ENCODE data around the gene AMOTL1.

AMOTL1 gene

DNA sequence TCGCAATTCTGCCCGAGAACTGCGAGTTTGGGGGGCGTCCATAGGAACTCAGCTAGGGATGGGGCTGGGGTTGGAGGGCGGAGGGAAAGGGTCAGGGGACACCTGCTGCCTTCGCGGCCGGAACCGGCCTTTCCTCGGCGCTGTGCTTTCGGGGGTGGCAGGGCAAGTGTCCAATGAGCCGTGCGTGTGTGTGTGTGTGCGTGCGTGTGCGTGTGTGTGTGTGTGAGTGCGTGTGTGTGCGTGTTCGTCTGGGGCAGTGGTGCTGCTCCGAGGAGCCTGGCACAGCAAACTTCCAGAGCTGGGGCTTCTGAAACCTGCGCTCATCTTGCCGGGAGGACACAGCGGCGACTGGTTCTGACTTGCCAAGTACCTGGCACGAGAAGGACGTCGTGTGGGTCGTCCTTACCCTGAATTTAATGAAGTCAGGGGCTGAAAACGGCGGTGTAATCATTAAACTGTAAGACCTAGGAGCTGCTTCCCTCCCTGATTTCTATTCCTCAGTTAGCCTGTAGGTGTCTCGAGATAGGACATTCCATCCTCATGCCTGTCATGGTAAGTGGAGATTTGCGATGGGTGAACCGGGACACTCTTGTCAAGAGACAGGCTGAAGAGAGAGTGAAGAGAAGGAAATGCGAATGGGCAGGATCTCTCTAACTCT lies 27.0 kb upstream of the AMOTL1 start:
- DNase-seq = peak; percentile 83 to 86

DNA sequence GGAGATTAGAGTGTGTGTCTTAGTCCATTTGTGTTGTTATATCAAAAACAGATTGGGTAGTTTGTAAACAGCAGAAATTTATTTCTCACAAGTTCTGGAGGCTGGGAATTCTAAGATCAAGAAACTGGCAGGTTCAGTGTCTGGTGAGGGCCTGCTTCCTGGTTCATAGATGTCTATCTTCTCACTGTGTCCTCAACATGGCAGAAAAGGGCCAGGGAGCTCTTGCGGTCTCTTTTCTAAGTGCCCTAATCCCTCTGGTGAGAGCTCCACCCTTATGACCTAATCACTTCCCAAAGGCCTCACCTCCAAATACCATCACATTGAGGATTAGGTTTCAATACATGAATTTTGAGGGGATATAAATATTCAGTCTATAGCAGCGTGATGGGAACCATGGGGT lies 25.5 kb upstream of the AMOTL1 start:
- DNase-seq = no peak

DNA sequence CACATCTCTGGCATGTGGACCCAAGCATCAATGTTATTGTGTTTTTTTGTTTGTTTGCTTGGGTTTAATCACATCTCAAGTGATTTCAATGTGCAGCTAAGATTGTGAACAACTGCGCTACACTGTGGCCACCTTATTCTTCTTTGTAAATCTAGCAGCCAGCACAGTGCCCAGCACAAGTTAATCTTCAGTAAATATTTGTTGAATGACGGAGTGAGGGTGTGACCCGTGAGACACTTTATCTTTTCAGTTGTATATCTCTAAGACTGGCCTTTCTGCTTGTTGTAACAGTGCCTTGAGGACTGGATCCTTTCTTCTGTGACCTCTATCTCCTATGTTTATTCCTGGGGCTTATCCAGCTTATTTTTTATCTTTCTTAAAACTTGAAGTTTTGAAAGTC lies 21.4 kb upstream of the AMOTL1 start:
- no peak for DNase-seq

DNA sequence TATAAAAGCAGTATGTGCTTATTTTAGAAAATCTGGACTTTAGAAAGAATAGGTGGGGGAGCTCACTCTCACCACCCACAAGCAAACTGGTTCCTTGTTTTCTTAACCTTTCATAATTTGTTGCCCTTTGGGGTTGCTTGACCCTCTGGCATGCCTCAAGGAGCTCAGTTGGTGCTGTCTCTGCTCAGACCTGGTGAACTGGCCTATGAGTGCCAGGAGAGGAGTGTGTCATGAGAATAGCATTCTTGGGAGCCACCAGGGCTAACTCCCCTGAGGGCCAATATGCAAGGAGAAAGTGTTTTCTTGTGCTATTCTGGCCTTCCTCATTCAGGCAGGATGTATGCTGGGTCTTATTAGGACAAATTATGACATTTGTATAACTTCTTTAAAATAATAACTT lies 21.0 kb upstream of the AMOTL1 start:
- DNase-seq = no peak

DNA sequence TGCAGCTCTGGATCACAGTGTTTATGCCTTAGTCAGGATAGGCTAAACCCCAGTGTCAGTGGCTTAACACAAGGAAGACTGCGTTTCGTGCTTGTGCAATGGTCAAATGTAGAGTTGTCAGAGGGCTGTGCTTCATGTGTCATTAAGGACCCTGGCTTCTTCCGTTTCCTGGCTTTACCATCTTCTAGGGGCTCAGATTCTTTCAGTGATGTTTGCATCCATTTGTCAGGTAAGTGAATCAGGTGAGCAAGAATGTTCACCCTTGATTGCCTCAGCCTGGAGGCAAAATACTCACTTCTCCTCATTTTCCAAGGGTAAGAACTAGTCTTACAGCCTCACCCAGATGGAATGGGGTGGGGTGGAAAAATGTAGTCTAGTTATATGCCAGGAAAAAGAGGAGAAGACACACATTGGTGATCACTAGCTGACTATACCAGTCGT lies 20.5 kb upstream of the AMOTL1 start:
- DNase-seq = no peak

DNA sequence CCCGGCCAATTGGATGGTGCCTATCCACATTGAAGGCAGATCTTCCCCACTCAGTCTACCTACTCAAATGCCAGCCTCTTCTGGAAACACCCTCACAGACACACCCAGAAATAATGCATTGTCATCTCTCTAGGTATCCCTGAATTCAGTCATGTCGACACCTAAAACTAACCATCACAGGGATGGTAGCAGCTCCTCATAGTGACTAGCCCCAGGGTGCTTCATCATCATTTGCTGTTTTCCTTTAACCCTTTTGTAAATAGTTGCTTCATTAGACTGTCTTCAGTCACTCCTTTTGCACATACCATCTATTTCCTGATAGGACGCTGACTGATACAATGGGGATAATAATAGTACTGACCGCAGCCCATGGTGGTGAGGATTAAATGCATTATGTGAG lies 18.8 kb upstream of the AMOTL1 start:
- no peak for DNase-seq

DNA sequence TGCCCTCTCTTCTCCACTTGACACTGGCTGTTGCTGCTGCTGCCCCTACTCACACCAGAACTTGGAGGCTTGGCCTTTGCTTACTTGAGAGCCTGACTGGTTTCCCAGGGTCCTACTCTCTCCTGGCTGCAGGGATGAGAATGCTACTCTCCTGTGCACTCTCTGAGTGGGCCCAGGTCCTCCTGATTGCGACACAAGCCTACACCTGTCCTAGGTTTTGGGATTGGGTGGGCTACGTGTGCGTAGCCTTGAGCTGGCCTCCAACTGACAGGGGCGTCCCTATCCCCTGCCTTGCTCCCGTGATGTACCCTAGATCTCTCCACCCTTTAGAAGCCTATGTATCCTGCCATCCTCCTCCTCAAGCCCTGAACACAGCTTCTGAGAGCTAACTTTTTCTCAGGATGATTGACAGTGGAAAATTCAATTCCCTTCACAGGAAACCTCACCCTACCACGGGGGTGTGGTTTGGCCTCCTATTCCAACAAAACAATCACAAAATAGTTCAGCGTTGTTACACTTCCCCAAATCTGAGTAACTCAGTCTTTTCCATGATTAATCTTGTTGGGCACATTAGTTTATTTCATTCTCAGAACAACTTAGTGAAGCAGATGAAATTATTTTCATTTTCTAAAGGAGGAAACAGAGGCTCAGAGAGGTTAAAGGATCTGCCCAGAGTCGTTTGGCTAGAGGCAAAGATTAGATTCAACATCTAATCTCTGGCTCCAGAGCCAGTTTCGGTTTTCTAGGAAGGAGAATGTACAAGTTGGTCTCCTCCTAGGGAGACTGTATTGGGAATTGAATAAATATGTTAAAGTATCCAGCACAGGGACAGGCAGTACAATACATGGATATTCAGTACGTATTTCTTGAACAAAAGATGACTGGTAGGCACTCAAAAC lies 17.6 kb upstream of the AMOTL1 start:
- DNase-seq = no peak

DNA sequence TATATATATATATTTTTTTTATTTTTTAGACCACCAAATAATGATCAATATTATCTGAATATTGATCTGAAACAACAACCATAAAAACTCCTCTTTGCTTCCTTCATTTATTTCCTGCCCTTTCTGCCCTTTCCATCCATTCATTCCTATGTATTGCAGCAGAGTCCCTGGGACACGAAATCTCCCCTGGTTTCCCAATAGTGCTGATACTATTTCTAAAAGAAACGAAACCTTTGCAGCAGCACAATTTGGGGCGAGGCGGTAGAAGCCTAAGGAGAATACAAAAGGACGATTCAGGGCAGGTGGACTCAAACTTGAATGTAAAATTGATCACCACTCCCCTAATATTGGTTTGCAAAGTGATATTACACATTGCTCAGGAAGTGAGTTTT lies 16.9 kb upstream of the AMOTL1 start:
- DNase-seq = no peak

DNA sequence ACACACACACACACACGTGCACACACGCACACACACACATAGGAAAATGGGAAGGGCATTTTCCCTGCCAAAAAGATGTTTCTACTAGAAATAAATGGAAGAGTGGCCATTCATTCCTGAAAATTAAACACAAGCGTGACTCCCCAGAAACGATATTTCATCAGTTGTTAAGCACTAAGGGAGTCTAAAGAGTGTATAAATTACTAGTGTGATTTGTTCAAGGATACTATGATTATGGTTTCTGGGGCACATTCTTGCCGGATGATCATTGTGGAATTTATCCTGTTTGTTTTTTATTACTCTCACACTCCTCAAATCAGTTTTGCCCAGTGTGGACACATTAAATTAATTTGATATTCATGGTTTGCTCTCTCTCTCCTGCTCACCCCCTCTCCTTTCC lies 16.4 kb upstream of the AMOTL1 start:
- DNase-seq = no peak

DNA sequence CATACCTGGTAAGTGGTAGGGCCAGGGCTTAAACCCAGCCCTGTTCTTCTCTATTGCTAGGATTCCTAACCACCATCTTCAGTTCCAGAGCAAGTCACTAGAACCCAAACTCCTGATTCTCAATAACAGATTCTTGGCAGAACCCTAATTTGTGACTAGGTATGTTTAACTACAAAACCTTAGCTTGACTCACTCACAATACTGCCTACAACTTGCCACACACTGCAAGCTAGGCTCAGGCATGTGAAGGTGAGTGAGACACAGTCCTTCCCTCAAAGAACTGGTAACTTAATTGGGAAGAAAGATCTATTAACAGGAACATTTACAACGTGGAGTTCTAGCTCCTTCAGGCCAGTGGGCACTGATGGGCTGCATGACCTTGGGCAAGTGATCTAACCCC lies 14.5 kb upstream of the AMOTL1 start:
- no peak for DNase-seq

DNA sequence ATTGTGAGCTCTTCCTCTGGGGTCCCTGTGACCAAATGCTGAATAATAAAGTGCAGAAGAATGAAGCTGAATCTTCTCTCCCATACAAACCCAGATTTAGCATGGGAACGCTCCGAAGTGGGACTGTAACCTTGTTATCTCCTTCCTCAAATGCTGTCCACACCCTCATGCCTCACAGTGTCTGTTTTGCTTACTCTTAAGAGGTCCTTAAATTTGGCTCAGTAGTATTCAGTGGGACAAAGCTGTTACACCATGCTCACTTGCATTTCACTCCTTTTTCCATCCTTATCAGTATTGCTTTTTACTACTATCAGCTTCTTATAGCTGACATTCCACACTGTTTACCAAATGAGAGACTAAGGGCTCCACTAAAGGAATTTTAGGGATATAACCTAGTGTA lies 13.8 kb upstream of the AMOTL1 start:
- no peak for DNase-seq

DNA sequence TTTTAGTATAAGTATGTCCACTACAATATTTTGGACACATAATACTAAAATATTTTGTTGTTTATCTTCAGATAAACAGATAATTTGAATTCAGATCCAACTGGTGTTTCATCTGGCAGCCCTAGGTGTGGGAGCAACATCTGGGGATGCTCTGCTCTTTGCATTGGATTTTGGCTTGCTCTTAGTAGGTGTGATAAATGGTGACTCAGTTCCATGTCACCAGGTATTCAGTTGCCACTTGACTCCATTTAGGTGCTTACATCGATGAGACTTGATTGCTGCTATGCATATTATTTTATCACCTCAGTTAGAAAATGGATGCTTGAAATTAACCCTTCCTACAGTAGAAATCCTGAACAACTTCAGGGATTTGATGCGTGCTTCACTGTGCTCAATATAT lies 13.3 kb upstream of the AMOTL1 start:
- no peak for DNase-seq

DNA sequence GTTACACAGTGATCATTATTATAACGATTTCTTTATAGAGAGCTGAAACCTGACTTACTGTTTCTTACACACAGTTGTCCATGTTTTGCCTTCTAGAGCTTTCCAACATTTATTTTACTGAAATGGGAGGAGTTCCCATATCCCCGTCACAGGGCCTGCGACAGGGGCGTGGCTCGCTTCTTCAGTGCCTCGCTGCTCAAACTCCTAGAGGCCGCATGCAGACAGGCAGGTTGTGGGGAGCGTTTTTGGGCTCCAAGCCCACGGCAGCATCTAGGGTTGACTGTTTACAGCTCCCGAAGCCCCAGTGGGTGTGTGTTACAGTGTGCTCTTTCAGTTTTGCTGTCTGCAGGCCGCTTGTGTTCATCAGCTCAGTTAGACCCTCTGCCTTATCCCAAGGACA lies 12.7 kb upstream of the AMOTL1 start:
- DNase-seq = no peak

DNA sequence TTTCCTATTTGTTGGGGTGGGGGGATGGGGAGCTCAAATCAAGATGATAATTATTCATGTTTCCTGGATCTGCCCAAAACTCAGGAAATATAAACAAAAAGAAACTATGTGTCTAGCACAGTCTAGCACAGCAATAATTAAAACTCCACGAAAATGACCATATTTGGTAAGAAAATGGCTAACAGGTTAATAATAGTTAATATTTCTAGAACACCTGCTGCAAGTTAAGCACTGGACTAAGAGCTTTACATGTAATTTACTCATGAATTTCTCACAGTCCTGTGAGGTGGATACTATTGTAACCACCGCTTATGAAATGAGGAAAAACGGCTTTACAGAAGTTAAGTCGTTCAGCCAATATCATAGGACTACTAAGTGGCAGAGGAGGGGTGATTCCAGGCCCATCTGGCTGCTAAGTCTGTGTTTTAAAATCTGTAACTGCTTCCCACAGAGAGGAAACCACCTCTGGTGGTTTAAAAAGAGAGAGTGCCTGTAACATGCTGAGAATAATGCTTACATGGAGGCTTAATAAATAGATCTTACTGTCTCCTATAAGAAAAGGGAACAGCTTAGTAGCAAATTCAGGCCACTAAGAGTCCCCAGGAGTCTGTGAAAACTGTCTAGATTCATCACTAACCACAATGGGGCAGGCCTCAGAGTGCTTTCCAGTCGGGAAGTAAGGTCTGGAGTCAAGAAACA lies 11.0 kb upstream of the AMOTL1 start:
- DNase-seq = no peak

DNA sequence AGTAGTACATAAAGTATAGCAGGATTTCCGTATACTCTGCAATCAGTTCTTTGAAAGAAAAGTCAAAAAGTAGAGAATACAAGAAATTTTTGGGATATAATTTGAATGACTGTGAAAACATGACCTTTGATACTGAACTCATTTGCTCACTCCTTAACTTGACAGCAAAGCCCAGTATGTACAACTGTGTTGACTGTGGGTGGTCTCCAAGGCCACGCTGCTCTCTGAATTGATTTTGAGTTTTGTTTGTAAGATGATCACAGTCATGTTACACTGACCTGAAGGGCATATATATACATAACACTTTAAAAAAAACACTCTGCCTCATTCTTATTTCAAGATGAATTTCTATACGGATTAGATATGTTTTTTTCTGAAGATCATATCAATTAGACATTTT lies 9.5 kb upstream of the AMOTL1 start:
- no peak for DNase-seq

DNA sequence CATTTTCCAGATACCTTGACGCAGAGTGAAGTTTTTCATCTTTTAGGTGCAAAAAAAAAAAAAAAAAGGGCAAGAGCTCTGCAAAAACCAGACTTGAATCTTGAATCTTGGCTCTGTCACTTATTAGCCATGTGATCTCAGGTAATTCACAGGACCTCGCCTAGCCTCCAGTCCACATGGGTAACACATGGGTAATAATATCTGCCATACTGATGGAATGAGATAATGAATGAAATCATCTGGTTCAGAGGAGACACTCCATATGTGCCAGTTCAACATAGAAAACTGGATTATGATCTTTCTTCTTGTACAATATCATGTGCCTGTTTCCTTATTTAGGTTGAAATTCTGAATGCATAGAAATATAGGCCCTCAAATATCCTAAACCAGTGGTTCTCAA lies 8.6 kb upstream of the AMOTL1 start:
- DNase-seq = no peak

DNA sequence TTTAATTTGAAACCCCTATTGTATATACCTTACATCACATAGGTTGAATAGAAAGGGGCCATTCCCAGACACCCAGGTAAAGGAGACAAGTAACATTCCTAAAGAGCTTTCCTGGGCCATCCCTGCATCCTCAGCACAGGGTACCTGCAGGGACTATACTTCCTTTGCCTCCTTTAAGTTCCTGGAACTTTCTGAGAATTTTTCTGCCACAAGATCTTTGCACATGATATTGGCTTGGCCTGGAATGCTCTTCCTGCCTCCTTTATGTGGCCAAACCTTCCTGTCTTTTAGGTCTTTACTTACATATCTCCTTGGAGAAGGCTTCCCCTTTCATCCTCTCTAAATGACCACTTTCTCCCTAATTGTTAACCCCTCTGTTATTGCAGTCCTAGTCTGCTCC lies 7.9 kb upstream of the AMOTL1 start:
- DNase-seq = no peak

DNA sequence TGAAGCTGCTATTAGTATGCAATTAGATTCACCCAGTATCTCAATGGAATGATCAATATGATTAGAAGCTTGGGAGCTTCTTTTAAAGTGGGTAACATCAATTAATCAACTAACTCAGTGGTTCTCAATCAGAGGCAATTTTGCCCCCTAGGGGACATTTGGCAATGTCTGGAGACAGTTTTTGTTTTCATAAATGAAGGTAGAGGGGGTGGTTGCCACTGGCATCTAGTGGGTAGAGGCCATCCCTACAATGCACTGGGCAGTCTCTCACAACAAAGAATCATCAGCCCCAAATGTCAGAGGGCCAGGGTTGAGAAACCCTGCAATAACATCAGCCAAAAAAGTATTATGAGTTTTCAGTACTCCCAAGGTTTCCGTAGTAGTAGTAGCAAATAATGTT lies 5.9 kb upstream of the AMOTL1 start:
- peak in 1 of 2 experiments; percentile 35 for DNase-seq

DNA sequence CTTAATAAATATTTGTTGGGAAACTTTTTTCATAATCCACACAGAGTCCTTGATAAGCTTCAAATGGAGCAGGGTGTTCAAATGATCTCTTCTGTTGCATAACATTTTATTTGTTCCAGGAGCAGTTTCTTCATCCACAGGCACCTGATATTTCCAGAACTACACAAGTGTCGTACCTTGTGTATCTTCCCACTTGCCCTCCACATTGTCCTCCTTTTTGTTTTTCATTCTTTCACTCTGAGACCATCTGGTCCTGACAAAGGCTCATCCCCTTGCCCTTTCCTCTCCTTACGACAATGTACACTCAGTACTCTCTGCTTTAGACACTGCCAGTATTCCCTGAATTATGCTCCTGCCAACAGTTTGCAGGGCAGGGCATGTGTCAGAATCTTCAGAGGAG lies 5.2 kb upstream of the AMOTL1 start:
- DNase-seq = no peak

DNA sequence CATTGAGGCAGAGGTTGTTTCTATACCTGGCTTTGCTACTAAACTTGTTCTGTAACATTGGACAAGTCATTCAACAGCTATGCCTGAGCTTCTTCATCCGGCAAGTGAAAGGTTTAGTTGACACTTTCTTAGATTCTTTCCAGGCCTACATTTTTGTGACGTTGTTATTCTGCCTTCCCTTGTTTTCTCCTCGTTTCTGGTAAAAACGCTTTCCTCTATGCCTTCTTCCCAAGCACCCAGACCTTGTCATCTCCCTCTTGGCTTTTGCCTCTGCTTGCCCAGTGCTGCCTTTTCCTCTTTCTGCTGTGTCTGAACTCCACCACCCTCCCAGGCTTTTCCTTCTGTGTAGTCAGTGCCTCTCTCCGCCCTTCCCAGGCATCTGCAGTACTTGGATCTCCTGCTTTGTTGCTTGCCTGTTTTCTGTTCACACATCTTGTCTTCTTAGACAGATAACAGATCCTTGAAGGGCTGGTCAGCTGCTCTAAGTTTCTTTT lies 1.4 kb upstream of the AMOTL1 start:
- DNase-seq = no peak

DNA sequence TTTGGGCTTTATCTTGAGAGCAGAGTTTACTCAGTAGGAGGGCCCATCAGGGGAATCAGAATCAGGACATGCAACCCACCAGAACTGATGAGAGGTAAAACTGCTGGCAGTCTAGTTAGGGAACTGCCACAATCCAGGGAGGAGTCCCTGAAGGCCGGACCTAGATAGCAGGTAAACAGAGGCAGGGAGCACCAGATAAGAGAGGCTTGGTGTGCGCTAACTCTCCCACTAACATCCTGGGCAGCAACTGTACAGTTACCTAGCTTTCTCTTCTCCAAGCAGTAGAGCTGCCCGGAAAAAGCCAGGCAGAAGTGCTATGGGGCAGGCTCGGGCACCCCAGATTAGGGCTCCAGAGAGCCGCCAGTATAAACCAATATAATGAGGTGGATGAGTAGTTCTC lies 865 bp upstream of the AMOTL1 start:
- DNase-seq = no peak

DNA sequence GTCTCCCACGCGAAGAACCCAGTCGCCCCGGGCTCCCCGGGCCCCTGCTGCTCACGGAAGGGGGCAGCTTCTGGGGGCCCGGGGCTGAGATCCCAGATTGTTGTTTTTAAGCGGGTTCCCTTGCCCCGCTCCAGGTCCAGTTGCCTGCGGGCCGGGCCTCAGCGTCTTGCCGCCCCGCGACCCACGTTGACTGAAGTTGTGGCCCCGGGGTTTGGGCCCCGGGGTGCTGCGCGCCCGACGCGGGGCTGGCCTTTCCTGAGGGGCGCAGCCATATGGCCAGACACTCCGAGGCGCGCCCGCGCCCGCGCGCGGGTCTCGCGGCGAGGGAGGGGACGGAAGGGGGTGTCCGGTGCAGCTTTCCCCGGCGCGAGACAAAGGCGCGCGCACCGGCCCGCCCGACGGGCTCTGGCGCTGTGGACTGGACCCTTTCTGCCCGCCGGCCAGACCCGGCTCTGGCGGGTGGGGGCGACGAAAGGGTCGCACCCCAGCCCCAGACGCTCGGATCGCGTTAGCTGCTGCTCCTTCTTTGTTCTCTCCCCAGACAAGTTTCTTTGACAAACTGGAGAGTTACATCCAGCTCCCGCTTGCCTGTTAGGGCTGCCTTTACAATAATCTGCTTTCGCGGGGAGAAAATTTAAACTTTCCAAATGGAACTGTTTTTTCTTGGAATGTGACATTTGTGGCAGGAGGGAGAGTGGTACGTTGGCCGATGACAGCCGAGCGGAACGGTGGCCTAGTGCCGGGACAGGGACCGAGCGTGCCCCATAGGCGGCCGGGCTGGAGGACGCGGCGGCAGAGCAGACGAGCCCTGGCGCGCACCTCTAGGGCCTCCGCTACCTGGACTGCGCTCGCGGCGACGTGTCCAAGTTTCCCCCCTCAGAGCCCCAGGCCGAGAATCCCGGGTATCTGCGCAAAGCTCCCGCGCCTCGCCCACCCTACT lies 716 bp downstream of the AMOTL1 start:
- peak; percentile 71 to 87 for DNase-seq

DNA sequence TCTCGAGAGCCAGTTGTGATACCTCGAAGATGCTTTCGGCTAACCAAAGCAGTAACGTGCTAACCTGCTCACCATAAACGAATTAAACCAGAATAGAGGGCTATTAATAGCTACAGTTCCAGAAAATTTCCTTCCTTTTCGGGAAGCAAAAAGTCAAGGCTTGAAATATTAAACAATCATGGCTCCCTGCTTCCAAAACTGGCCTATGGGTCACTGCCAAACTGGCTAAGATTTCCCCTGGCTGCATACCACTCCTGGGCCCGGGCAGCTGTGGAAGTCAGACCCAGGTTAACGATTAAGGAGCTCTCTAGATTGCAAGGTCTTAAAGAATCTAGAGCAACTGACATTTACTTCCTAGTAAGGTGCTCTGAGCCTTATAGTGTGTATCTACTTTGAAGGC lies 1.7 kb downstream of the AMOTL1 start:
- DNase-seq = peak in 1 of 2 experiments; percentile 48
